CD4-positive, alpha-beta memory T cell (primary cell): ENCODE results near the gene UBE3C. TPM values are rescaled to one million over a fixed set of nuclear protein-coding genes. Genes with fewer than 3 reads are reported as not detected.
"Not testable (repeated sequence)": the region's sequence is repeated elsewhere in the genome, so short reads cannot be mapped to it uniquely, and the experiment has no call there.

ENCODE experiments used
- CTCF ChIA-PET: fragments of 350-600 bp; sonication (Branson Sonifier 250); formaldehyde crosslinking; loops from one replicate; lab custom pipeline; 2021; ENCODE audit warnings: inconsistent platforms; ENCODE audit not compliant: partially characterized antibody; lab: Charles Lee
- POLR2A ChIA-PET: fragments of 350-600 bp; sonication (Branson Sonifier 250); formaldehyde crosslinking; loops from one replicate; lab custom pipeline; 2021; ENCODE audit not compliant: partially characterized antibody; lab: Charles Lee
- DNase-seq, 5 donors: peaks; one replicate each; pipeline versions ENCODE4 v3.0.0 to v3.0.0-alpha.2; 2020 to 2022; ENCODE audit warnings: mixed read lengths in 1 of 5
- H3K27ac ChIP-seq: one replicate; pipeline ENCODE4 v1.7.0; 2013; ENCODE audit warnings: low read depth, low read length
- H3K27me3 ChIP-seq: 2 replicates; pipeline ENCODE4 v1.7.0; 2013; ENCODE audit warnings: mild to moderate bottlenecking, low read length, moderate library complexity; ENCODE audit not compliant: insufficient read depth
- H3K36me3 ChIP-seq: 2 replicates; pipeline ENCODE4 v1.7.0; 2013; ENCODE audit warnings: mild to moderate bottlenecking, low read length, moderate library complexity; ENCODE audit not compliant: insufficient read depth
- H3K4me1 ChIP-seq: 2 replicates; pipeline ENCODE4 v1.7.0; 2013; ENCODE audit warnings: mild to moderate bottlenecking, low read length, moderate library complexity; ENCODE audit not compliant: insufficient read depth
- H3K4me3 ChIP-seq, 2 donors: one replicate each; pipeline ENCODE4 v1.7.0; 2013; ENCODE audit warnings: low read length in 2 of 2, mild to moderate bottlenecking in 1 of 2
- H3K9me3 ChIP-seq, 2 donors: one replicate each; pipeline ENCODE4 v1.7.0; 2013; ENCODE audit warnings: low read length in 2 of 2, control low read depth in 1 of 2; ENCODE audit not compliant: control insufficient read depth in 1 of 2
- H3K27ac Mint-ChIP-seq, 7 donors: one replicate each; pipeline ENCODE4 v1.8.0; 2020 to 2021; ENCODE audit warnings: mixed read lengths in 7 of 7, mild to moderate bottlenecking in 6 of 7, inconsistent platforms in 3 of 7, moderate library complexity in 3 of 7
- H3K27me3 Mint-ChIP-seq, 2 donors: one replicate each; pipeline ENCODE4 v1.8.0; 2020 to 2021; ENCODE audit warnings: mixed read lengths in 2 of 2
- H3K36me3 Mint-ChIP-seq, 2 donors: one replicate each; pipeline ENCODE4 v1.8.0; 2020 to 2021; ENCODE audit warnings: mixed read lengths in 2 of 2, inconsistent platforms in 1 of 2, mild to moderate bottlenecking in 1 of 2
- H3K4me1 Mint-ChIP-seq, 4 donors: one replicate each; pipeline ENCODE4 v1.8.0; 2020 to 2021; ENCODE audit warnings: mixed read lengths in 4 of 4, mild to moderate bottlenecking in 1 of 4
- H3K4me3 Mint-ChIP-seq, 8 donors: one replicate each; pipeline ENCODE4 v1.8.0; 2020 to 2021; ENCODE audit warnings: mixed read lengths in 8 of 8, mild to moderate bottlenecking in 7 of 8, moderate library complexity in 6 of 8, inconsistent platforms in 3 of 8
- H3K9me3 Mint-ChIP-seq, 8 donors: one replicate each; pipeline ENCODE4 v1.8.0; 2020 to 2021; ENCODE audit warnings: mixed read lengths in 8 of 8, mild to moderate bottlenecking in 5 of 8, inconsistent platforms in 3 of 8, moderate library complexity in 1 of 8
- intact Hi-C: fragments of 100-400 bp; cut with micrococcal nuclease; formaldehyde crosslinking; loops from one replicate; pipeline ENCODE4 v1.15.1; 2023
- polyA plus RNA-seq, 2 donors: library from polyadenylated mRNA; unstranded; fragments of 300-500 nt; fragmentation: Illumina TruSeq; gene quantifications; one replicate each; pipeline ENCODE4 v1.2.3, GENCODE V29; 2021
- total RNA-seq, 2 experiments: library from RNA; stranded (reverse); gene quantifications; one replicate each; pipeline ENCODE4 v1.2.3, GENCODE V29; 2021

Gene UBE3C
- total and polyA plus RNA-seq, 4 experiments from 2014 or later = 32.6 to 59.7 (median 46.8) TPM

DNA sequence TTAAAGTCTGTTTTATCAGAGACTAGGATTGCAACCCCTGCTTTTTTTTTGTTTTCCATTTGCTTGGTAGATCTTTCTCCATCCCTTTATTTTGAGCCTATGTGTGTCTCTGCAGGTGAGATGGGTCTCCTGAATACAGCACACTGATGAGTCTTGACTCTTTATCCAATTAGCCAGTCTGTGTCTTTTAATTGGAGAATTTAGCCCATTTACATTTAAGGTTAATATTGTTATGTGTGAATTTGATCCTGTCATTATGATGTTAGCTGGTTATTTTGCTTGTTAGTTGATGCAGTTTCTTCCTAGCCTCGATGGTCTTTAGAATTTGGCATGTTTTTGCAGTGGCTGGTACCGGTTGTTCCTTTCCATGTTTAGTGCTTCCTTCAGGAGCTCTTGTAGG, 35.1 kb upstream of the UBE3C start:
- H3K4me1 Mint-ChIP-seq, intact Hi-C loops, POLR2A ChIA-PET, H3K9me3 ChIP-seq, H3K4me3 ChIP-seq, H3K27ac Mint-ChIP-seq, H3K27ac ChIP-seq, DNase-seq, H3K4me1 ChIP-seq, H3K27me3 ChIP-seq, H3K36me3 ChIP-seq, CTCF ChIA-PET, H3K36me3 Mint-ChIP-seq, H3K4me3 Mint-ChIP-seq: not testable (repeated sequence)
- H3K27me3 Mint-ChIP-seq = peaks cover 11 to 18% of the 10 kb centered on the region in 2 donors
- H3K9me3 Mint-ChIP-seq = peaks cover 0 to 62% (median 26%) of the 10 kb centered on the region in 8 donors

DNA sequence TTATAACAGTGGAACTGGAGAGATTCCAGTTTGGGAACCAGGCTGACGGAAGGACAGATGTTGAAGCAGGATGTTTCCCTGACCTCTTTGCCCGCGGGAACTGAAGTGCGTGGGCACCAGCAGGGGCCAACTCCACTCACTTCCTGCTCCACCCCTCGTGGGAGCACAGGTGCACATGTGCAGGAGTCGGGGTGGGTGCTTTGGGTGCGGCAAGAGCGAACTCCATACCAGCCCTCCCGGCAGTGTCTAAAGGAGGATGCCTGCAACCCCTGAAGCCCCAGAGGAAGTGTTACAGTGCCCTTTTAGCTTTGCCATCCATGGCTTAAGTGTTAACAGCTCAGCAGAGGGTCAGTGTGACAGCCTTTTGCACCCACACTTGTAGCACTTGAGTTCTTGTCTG, 27.4 kb upstream of the UBE3C start:
- Mint-ChIP-seq H3K4me1 (no peaks in the 10 kb centered on the region), H3K4me3 (no peak overlapping the region), H3K9me3 (peaks cover 0 to 26% (median 16%) of the 10 kb centered on the region in 8 donors), H3K27ac (no peak overlapping the region), H3K36me3 (no peaks in the 10 kb centered on the region), H3K27me3 (peaks cover 16 to 23% of the 10 kb centered on the region in 2 donors)
- POLR2A ChIA-PET = no interaction called here
- H3K27ac ChIP-seq = no peak overlapping the region
- CTCF ChIA-PET = no interaction called here
- no peaks in the 10 kb centered on the region for H3K36me3 ChIP-seq
- no peaks in the 10 kb centered on the region for H3K9me3 ChIP-seq
- H3K4me1 ChIP-seq = no peaks in the 10 kb centered on the region
- intact Hi-C loops = loop anchor here (10.0 kb wide), 1 partner anchor 137 kb away; no protein-coding TSS in a partner anchor
- no peaks in the 10 kb centered on the region for H3K27me3 ChIP-seq
- DNase-seq = no peak
- H3K4me3 ChIP-seq = no peak overlapping the region

- no peak overlapping the region for H3K27ac Mint-ChIP-seq
- ChIA-PET CTCF (interaction anchor here (1.7 kb wide), 1 partner anchor 18 kb away, joined by 3 read pairs; no protein-coding TSS in a partner anchor), POLR2A (no interaction called here)
- no peak overlapping the region for H3K27ac ChIP-seq
- peaks cover 0 to 16% (median 11%) of the 10 kb centered on the region in 8 donors for H3K9me3 Mint-ChIP-seq
- peaks cover 15 to 19% of the 10 kb centered on the region in 2 donors for H3K27me3 Mint-ChIP-seq
- no peaks in the 10 kb centered on the region for H3K9me3 ChIP-seq
- no peaks in the 10 kb centered on the region for H3K4me1 Mint-ChIP-seq
- no peaks in the 10 kb centered on the region for H3K36me3 ChIP-seq
- H3K4me3 ChIP-seq = no peak overlapping the region
- no peaks in the 10 kb centered on the region for H3K4me1 ChIP-seq
- intact Hi-C loops = loop anchor here (10.0 kb wide), 1 partner anchor 138 kb away; no protein-coding TSS in a partner anchor
- peaks cover 0 to under 1% of the 10 kb centered on the region in 2 donors for H3K36me3 Mint-ChIP-seq
- H3K27me3 ChIP-seq = no peaks in the 10 kb centered on the region
- no peak for DNase-seq
- no peak overlapping the region for H3K4me3 Mint-ChIP-seq
Measured at GRCh38 chr7:157112706-157113105, 26.0 kb upstream of the UBE3C start.

GRCh38 chr7:157113607-157114006, 25.1 kb upstream of the UBE3C start:
- POLR2A ChIA-PET = no interaction called here
- peaks cover 10 to 17% of the 10 kb centered on the region in 2 donors for H3K27me3 Mint-ChIP-seq

DNA sequence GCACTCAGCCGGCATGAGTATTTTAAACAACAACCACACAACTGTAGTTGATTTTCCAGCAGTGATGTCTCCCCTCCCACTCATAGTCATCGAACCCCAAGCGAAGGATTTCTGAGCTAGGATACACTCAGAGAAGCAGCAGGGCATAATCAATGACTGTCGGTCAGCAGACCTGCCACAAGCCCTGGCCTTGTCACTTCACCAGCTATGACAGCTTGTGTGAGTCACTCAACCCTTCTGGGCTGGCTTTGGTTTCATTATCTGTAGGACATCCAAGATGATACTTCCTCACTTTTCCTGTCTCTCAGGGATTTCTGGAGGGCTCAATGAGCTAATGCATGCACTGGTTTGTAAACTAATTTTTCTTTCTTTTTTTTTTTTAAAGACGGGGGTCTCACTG, 22.0 kb upstream of the UBE3C start:
- intact Hi-C loops = loop anchor here (10.0 kb wide), 1 partner anchor 142 kb away; no protein-coding TSS in a partner anchor
- Histone ChIP-seq H3K9me3 (no peaks in the 10 kb centered on the region), H3K27ac (no peak overlapping the region), H3K36me3 (no peaks in the 10 kb centered on the region), H3K27me3 (no peaks in the 10 kb centered on the region), H3K4me1 (no peaks in the 10 kb centered on the region), H3K4me3 (no peak overlapping the region)
- H3K9me3 Mint-ChIP-seq = peaks cover 0 to 16% (median 7%) of the 10 kb centered on the region in 8 donors
- no peak overlapping the region for H3K27ac Mint-ChIP-seq
- peaks cover 7% of the 10 kb centered on the region in 2 donors for H3K27me3 Mint-ChIP-seq
- no peaks in the 10 kb centered on the region for H3K4me1 Mint-ChIP-seq
- peaks cover 0 to 3% of the 10 kb centered on the region in 2 donors for H3K36me3 Mint-ChIP-seq
- POLR2A ChIA-PET = no interaction called here
- CTCF ChIA-PET = no interaction called here
- H3K4me3 Mint-ChIP-seq = no peak overlapping the region
- no peak for DNase-seq

More at GRCh38 chr7:157113607-157114006, 25.1 kb upstream of the UBE3C start:
- Histone ChIP-seq H3K4me1 (no peaks in the 10 kb centered on the region), H3K36me3 (no peaks in the 10 kb centered on the region), H3K27me3 (no peaks in the 10 kb centered on the region), H3K9me3 (no peaks in the 10 kb centered on the region), H3K4me3 (no peak overlapping the region), H3K27ac (no peak overlapping the region)
- intact Hi-C loops = loop anchor here (10.0 kb wide), 1 partner anchor 139 kb away; no protein-coding TSS in a partner anchor
- H3K27ac Mint-ChIP-seq = no peak overlapping the region
- H3K4me1 Mint-ChIP-seq = no peaks in the 10 kb centered on the region
- H3K4me3 Mint-ChIP-seq = no peak overlapping the region
- peaks cover 0 to 17% (median 12%) of the 10 kb centered on the region in 8 donors for H3K9me3 Mint-ChIP-seq
- H3K36me3 Mint-ChIP-seq = peaks cover 0 to 3% of the 10 kb centered on the region in 2 donors
- no peak for DNase-seq
- CTCF ChIA-PET = interaction anchor here (1.7 kb wide), 1 partner anchor 17 kb away, joined by 3 read pairs; no protein-coding TSS in a partner anchor

- Histone ChIP-seq H3K36me3 (no peaks in the 10 kb centered on the region), H3K27me3 (no peaks in the 10 kb centered on the region), H3K9me3 (no peaks in the 10 kb centered on the region), H3K27ac (no peak overlapping the region), H3K4me3 (no peak overlapping the region), H3K4me1 (no peaks in the 10 kb centered on the region)
- no peak for DNase-seq
- Mint-ChIP-seq H3K4me3 (no peak overlapping the region), H3K36me3 (peaks cover 0 to 3% of the 10 kb centered on the region in 2 donors), H3K4me1 (no peaks in the 10 kb centered on the region), H3K27ac (no peak overlapping the region), H3K9me3 (peaks cover 0 to 14% (median 5%) of the 10 kb centered on the region in 8 donors), H3K27me3 (peaks cover 3 to 4% of the 10 kb centered on the region in 2 donors)
- intact Hi-C loops = loop anchor here (10.0 kb wide), 1 partner anchor 143 kb away; no protein-coding TSS in a partner anchor
- POLR2A ChIA-PET = no interaction called here
- CTCF ChIA-PET = no interaction called here
Measured at GRCh38 chr7:157117796-157118195, 20.9 kb upstream of the UBE3C start.

DNA sequence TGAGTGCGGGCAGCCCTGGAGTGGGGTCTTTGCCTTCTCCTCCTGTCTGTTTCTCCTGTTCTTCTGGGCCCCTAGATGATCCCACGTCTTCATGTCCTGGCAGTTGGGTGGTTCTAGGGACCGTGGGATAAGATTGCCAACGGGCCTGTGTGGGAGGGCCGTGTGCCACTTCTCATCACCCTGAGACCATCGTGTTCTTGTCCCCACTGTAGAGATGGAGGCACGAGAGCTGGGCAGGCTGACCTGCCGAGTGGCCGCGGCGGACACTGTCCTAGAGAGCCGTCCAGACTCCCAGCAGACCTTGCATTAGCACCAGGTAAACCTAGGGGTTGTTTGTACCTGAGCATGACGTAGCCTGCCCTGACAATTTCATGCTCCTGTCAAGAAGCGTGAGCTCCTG, 18.5 kb upstream of the UBE3C start:
- no peaks in the 10 kb centered on the region for H3K36me3 ChIP-seq
- no peaks in the 10 kb centered on the region for H3K27me3 ChIP-seq
- ChIA-PET CTCF (interaction anchor here (1.3 kb wide), 1 partner anchor 12 kb away, joined by 4 read pairs; no protein-coding TSS in a partner anchor), POLR2A (no interaction called here)
- no peak for DNase-seq
- Mint-ChIP-seq H3K9me3 (peaks cover 0 to 7% (median 4%) of the 10 kb centered on the region in 8 donors), H3K4me1 (no peaks in the 10 kb centered on the region), H3K36me3 (peaks cover 0 to 3% of the 10 kb centered on the region in 2 donors), H3K27ac (no peak overlapping the region), H3K4me3 (no peak overlapping the region), H3K27me3 (peaks cover 1 to 3% of the 10 kb centered on the region in 2 donors)
- intact Hi-C loops = no loop called here
- no peaks in the 10 kb centered on the region for H3K9me3 ChIP-seq
- H3K27ac ChIP-seq = no peak overlapping the region
- no peaks in the 10 kb centered on the region for H3K4me1 ChIP-seq
- H3K4me3 ChIP-seq = no peak overlapping the region
